ENCODE data around the gene RNF111.
"Not testable (repeated sequence)": the region's sequence is repeated elsewhere in the genome, so short reads cannot be mapped to it uniquely, and the experiment has no call there.

The RNF111 gene

GRCh38 chr15:59140422-59141226, 153.2 kb downstream of the RNF111 start:
- DNase-seq = no peak

DNA sequence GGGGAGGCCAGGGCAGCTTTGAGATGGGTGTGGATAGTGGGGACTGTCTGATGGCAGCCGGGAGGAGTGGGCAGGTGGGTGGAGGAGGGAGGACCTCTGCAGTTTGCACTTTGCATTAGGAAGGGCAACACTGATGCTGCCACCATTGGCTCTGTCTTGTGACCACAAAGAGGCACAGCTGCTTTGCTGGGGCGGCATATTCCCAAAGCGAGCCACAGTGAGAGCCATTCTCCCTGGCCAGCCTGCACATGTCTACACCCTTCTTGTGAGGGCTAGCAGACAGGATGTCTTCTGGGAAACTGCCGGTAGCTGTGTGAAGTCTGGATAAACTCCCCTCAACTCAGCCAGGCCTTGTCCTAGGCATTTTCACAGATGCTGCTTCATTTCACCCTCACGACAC, 155.8 kb downstream of the RNF111 start:
- DNase-seq = no peak

GRCh38 chr15:59144594-59144993, 157.1 kb downstream of the RNF111 start:
- not testable (repeated sequence) for DNase-seq
